ENCODE measurements around the gene PLP1. TPM values are rescaled to one million over a fixed set of nuclear protein-coding genes. Genes with fewer than 3 reads are reported as not detected.

The PLP1 gene
- polyA plus RNA-seq, 3 donors, result not detected

GRCh38 chrX:103734125-103734760 lies 42.4 kb upstream of the PLP1 start:
- no peaks in the 10 kb centered on the region for H3K36me3 Mint-ChIP-seq
- intact Hi-C loops (cut with micrococcal nuclease), result no loop called here
- H2AFZ ChIP-seq (ENCODE audit: insufficient read depth, low read depth, low read length, poor library complexity, severe bottlenecking), result no peak overlapping the region

DNA sequence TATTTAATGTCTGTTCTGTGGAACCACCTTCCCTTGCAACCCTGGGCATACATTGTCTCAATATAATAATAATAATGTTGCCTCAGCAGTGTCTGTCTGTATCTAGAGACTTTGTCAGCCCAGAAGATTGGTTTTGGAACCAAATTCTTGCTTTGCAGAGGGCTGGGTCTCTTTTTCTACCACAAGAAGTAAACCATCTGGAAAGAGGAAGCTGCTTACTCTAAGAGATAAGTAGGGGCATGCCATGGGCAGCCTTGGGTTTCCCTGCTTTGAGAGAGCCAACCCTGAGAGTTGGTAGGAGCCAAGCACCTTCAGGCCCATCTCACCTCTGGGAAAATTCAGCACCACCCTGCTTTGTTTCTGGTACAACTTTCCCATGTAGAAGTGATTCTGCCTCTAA lies 38.9 kb upstream of the PLP1 start:
- peaks cover 1% of the 10 kb centered on the region for H3K4me1 Mint-ChIP-seq
- Histone ChIP-seq H2AFZ (ENCODE audit: insufficient read depth, low read depth, low read length, poor library complexity, severe bottlenecking) (no peak overlapping the region), H3K9ac (ENCODE audit: insufficient read depth, low read length, poor library complexity, severe bottlenecking) (no peak overlapping the region), H3K36me3 (replicated peaks in 1 of 2; ENCODE audit: control insufficient read depth in 1 of 2, insufficient read depth in 2 of 2, low read length in 2 of 2) (no peaks in the 10 kb centered on the region), H4K20me1 (ENCODE audit: insufficient read depth, low read length) (no peaks in the 10 kb centered on the region), H3K4me2 (replicated peaks; ENCODE audit: extremely low read depth, low read length, poor library complexity, severe bottlenecking) (no peak overlapping the region), H3K4me3 (replicated peaks in 1 of 3; ENCODE audit: low read depth in 2 of 3, low read length in 3 of 3) (no peak overlapping the region), H3K79me2 (ENCODE audit: insufficient read depth, low read length) (no peaks in the 10 kb centered on the region), H3K27me3 (ENCODE audit: control insufficient read depth in 2 of 2, insufficient read depth in 2 of 2, low read length in 2 of 2) (no peaks in the 10 kb centered on the region), H3K4me1 (ENCODE audit: control insufficient read depth in 1 of 2, insufficient read depth in 2 of 2, low read length in 2 of 2) (no peaks in the 10 kb centered on the region), H3K9me3 (replicated peaks in 1 of 2; ENCODE audit: control insufficient read depth in 1 of 2, insufficient read depth in 1 of 2, low read length in 2 of 2) (no peaks in the 10 kb centered on the region), H3K27ac (ENCODE audit: low read depth in 1 of 2, low read length in 2 of 2) (no peak overlapping the region)
- no peak for DNase-seq
- no peaks in the 10 kb centered on the region for H3K36me3 Mint-ChIP-seq
- no peak overlapping the region for H3K27ac Mint-ChIP-seq
- H3K4me3 Mint-ChIP-seq, result no peak overlapping the region
- peaks cover 0 to 6% (median 2%) of the 10 kb centered on the region in 3 donors for H3K27me3 Mint-ChIP-seq (ENCODE audit: low read depth in 3 of 3)
- TF ChIP-seq, protein P1, sequence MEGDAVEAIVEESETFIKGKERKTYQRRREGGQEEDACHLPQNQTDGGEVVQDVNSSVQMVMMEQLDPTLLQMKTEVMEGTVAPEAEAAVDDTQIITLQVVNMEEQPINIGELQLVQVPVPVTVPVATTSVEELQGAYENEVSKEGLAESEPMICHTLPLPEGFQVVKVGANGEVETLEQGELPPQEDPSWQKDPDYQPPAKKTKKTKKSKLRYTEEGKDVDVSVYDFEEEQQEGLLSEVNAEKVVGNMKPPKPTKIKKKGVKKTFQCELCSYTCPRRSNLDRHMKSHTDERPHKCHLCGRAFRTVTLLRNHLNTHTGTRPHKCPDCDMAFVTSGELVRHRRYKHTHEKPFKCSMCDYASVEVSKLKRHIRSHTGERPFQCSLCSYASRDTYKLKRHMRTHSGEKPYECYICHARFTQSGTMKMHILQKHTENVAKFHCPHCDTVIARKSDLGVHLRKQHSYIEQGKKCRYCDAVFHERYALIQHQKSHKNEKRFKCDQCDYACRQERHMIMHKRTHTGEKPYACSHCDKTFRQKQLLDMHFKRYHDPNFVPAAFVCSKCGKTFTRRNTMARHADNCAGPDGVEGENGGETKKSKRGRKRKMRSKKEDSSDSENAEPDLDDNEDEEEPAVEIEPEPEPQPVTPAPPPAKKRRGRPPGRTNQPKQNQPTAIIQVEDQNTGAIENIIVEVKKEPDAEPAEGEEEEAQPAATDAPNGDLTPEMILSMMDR (IDR thresholded peaks at IDR 0.05), result no peak
- peaks cover 0 to 4% (median 0%) of the 10 kb centered on the region in 7 donors for H3K9me3 Mint-ChIP-seq
- intact Hi-C loops (cut with micrococcal nuclease), result no loop called here

More at GRCh38 chrX:103734125-103734760, 42.4 kb upstream of the PLP1 start:
- 100% methylated on average over 1 of the region's 4 CpGs for WGBS (ENCODE audit: insufficient coverage)
- no peak overlapping the region for H3K4me3 Mint-ChIP-seq
- H3K36me3 ChIP-seq (replicated peaks in 1 of 2; ENCODE audit: control insufficient read depth in 1 of 2, insufficient read depth in 2 of 2, low read length in 2 of 2), result no peaks in the 10 kb centered on the region
- H3K4me3 ChIP-seq (replicated peaks in 1 of 3; ENCODE audit: low read depth in 2 of 3, low read length in 3 of 3), result no peak overlapping the region
- no peaks in the 10 kb centered on the region for H3K27me3 ChIP-seq (ENCODE audit: control insufficient read depth in 2 of 2, insufficient read depth in 2 of 2, low read length in 2 of 2)
- no peak for DNase-seq
- H3K9me3 ChIP-seq (replicated peaks in 1 of 2; ENCODE audit: control insufficient read depth in 1 of 2, insufficient read depth in 1 of 2, low read length in 2 of 2), result no peaks in the 10 kb centered on the region
- no peaks in the 10 kb centered on the region for H3K79me2 ChIP-seq (ENCODE audit: insufficient read depth, low read length)
- H3K27ac Mint-ChIP-seq, result no peak overlapping the region
- no peak overlapping the region for H3K27ac ChIP-seq (ENCODE audit: low read depth in 1 of 2, low read length in 2 of 2)
- peaks cover 0 to 6% (median 1%) of the 10 kb centered on the region in 3 donors for H3K27me3 Mint-ChIP-seq (ENCODE audit: low read depth in 3 of 3)
- no peak overlapping the region for H3K4me2 ChIP-seq (replicated peaks; ENCODE audit: extremely low read depth, low read length, poor library complexity, severe bottlenecking)
- TF ChIP-seq, protein P1 (IDR thresholded peaks at IDR 0.05), result no peak
- peaks cover 28 to 29% of the 10 kb centered on the region in 2 donors for H3K4me1 ChIP-seq (ENCODE audit: control insufficient read depth in 1 of 2, insufficient read depth in 2 of 2, low read length in 2 of 2)
- peaks cover 31% of the 10 kb centered on the region for H3K4me1 Mint-ChIP-seq
- no peak overlapping the region for H3K9ac ChIP-seq (ENCODE audit: insufficient read depth, low read length, poor library complexity, severe bottlenecking)
- peaks cover 0 to 4% (median 0%) of the 10 kb centered on the region in 7 donors for H3K9me3 Mint-ChIP-seq
- no peaks in the 10 kb centered on the region for H4K20me1 ChIP-seq (ENCODE audit: insufficient read depth, low read length)
